Muscle layer of colon (tissue), 2 donors: ENCODE results near the gene MYO1H.

ENCODE experiments used
- H3K27ac ChIP-seq: one replicate; pipeline ENCODE4 v1.7.0; 2013; ENCODE audit warnings: low read depth, mild to moderate bottlenecking, low read length, moderate library complexity
- H3K27me3 ChIP-seq, 2 donors: one replicate each; pipeline ENCODE4 v1.7.0; 2013; ENCODE audit warnings: low read length in 2 of 2, mild to moderate bottlenecking in 2 of 2; ENCODE audit not compliant: insufficient read depth in 2 of 2, control insufficient read depth in 1 of 2
- H3K36me3 ChIP-seq: one replicate; pipeline ENCODE4 v1.7.0; 2013; ENCODE audit warnings: mild to moderate bottlenecking, low read length; ENCODE audit not compliant: insufficient read depth
- H3K4me1 ChIP-seq: one replicate; pipeline ENCODE4 v1.7.0; 2013; ENCODE audit warnings: mild to moderate bottlenecking, low read length; ENCODE audit not compliant: insufficient read depth
- H3K4me3 ChIP-seq, 2 donors: one replicate each; pipeline ENCODE4 v1.7.0; 2013; ENCODE audit warnings: low read length in 2 of 2, low read depth in 1 of 2, mild to moderate bottlenecking in 1 of 2, moderate library complexity in 1 of 2
- H3K9ac ChIP-seq: one replicate; pipeline ENCODE4 v1.7.0; 2013; ENCODE audit warnings: low read length
- H3K9me3 ChIP-seq: one replicate; pipeline ENCODE4 v1.7.0; 2013; ENCODE audit warnings: mild to moderate bottlenecking, low read length
- donor health status: abdominal sarcoma.
- donor health status: Adenocarcinoma of cecum.

MYO1H gene

GRCh38 chr12:109489016-109489954, 141.6 kb downstream of the MYO1H start:
- no peaks in the 10 kb centered on the region for H3K9me3 ChIP-seq
- H3K27me3 ChIP-seq: no peaks in the 10 kb centered on the region
- no peaks in the 10 kb centered on the region for H3K4me1 ChIP-seq
- no peak overlapping the region for H3K9ac ChIP-seq
- H3K36me3 ChIP-seq: peaks cover 85% of the 10 kb centered on the region
- no peak overlapping the region for H3K27ac ChIP-seq
- no peak overlapping the region for H3K4me3 ChIP-seq

DNA sequence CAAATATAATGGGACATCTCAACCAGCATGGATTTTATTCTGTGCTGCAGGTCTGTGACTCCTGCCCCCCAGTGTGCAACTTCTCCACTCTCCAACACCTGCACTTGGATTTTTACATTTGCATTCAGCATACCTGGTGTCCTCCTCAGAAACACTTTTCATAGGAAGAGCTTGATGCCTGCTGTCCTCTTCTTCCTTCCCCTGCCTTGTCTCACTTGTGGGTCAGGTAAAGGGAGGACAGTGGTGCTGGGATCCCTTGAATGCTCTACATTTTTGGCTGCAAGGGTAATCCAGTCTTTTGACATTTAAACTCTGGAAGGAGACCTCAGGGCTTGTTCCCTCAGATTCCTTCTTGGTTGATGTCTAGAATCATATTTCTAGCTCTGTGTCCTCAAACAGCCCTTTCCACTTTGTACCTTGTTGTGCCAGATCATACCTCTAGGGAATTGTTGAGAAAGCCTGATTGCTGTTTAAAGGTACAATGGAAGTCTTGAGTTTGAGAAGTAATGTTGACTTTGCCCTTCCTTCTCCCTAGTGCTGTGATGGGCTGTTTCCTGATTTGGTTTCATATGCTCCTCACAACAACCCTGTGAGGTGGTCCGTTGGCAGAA, 142.4 kb downstream of the MYO1H start:
- H3K9me3 ChIP-seq: no peaks in the 10 kb centered on the region
- no peaks in the 10 kb centered on the region for H3K27me3 ChIP-seq
- H3K27ac ChIP-seq: no peak overlapping the region
- peaks cover 82% of the 10 kb centered on the region for H3K36me3 ChIP-seq
- H3K4me1 ChIP-seq: no peaks in the 10 kb centered on the region
- H3K9ac ChIP-seq: no peak overlapping the region
- no peak overlapping the region for H3K4me3 ChIP-seq

GRCh38 chr12:109491671-109492070, 144.0 kb downstream of the MYO1H start:
- no peaks in the 10 kb centered on the region for H3K9me3 ChIP-seq
- no peak overlapping the region for H3K9ac ChIP-seq
- H3K27ac ChIP-seq: no peak overlapping the region
- no peaks in the 10 kb centered on the region for H3K4me1 ChIP-seq
- H3K4me3 ChIP-seq: no peak overlapping the region
- no peaks in the 10 kb centered on the region for H3K27me3 ChIP-seq
- peaks cover 74% of the 10 kb centered on the region for H3K36me3 ChIP-seq

DNA sequence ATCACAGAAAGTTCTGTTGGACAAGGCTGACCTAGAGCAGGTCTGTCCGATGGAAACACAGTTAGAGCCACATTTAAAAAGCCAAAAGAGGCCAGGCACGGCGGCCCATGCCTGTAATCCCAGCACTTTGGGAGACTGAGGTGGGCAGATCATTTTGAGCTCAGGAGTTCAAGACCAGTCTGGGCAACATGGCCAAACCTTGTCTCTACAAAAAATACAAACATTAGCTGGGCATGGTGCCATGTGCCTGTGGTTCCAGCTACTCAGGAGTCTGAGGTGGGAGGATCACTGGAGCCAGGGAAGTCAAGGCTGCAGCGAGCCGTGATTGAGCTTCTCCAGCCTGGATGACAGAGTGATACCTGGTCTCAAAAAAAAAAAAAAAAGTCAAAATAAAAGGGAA, 144.7 kb downstream of the MYO1H start:
- Histone ChIP-seq H3K9me3 (no peaks in the 10 kb centered on the region), H3K27ac (no peak overlapping the region), H3K36me3 (peaks cover 69% of the 10 kb centered on the region), H3K4me3 (no peak overlapping the region), H3K4me1 (no peaks in the 10 kb centered on the region), H3K9ac (no peak overlapping the region), H3K27me3 (no peaks in the 10 kb centered on the region)

DNA sequence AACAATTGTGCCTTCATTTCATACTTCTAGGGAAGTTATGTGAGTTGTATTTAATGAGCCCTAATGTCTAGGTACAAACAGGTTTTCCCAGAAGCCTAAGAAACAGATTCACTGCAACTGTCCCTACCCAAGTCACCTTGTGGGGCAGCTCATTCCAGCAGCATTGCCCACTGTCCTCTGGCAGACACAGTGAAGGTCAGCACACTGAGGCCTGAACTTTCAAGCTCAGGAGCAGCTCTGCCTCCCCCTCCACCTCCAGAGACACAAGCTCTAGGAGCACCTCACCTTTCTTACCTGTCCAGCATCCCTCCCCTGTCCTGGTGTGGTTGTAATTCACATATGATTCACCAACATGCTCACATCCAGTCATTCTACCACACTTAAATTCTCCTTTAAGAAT, 145.4 kb downstream of the MYO1H start:
- H3K36me3 ChIP-seq: peaks cover 69% of the 10 kb centered on the region
- no peak overlapping the region for H3K27ac ChIP-seq
- H3K27me3 ChIP-seq: no peaks in the 10 kb centered on the region
- no peaks in the 10 kb centered on the region for H3K9me3 ChIP-seq
- no peak overlapping the region for H3K9ac ChIP-seq
- H3K4me3 ChIP-seq: no peak overlapping the region
- no peaks in the 10 kb centered on the region for H3K4me1 ChIP-seq

DNA sequence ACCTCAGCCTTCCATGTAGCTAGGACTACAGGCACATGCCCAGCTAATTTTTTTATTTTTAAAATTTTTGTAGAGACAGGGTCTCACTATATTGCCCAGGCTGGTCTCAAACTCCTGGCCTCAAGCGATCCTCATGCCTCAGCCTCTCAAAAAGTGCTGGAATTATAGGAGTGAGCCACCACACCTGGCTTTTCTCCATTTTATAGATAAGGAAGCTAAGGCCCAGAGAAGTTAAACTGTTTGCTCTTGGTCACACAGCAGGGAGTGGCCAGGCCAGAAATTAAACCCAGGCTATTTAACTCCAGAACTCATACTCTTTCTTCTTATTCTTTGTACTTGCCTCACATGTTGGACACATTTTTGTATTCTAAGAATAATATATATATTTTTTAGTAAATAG, 146.2 kb downstream of the MYO1H start:
- Histone ChIP-seq H3K9me3 (no peaks in the 10 kb centered on the region), H3K4me3 (no peak overlapping the region), H3K9ac (no peak overlapping the region), H3K36me3 (peaks cover 69% of the 10 kb centered on the region), H3K4me1 (no peaks in the 10 kb centered on the region), H3K27ac (no peak overlapping the region), H3K27me3 (no peaks in the 10 kb centered on the region)

- H3K27me3 ChIP-seq: no peaks in the 10 kb centered on the region
- H3K9ac ChIP-seq: no peak overlapping the region
- H3K9me3 ChIP-seq: no peaks in the 10 kb centered on the region
- no peaks in the 10 kb centered on the region for H3K4me1 ChIP-seq
- no peak overlapping the region for H3K27ac ChIP-seq
- peaks cover 69% of the 10 kb centered on the region for H3K36me3 ChIP-seq
- H3K4me3 ChIP-seq: no peak overlapping the region
These were observed 146.7 kb downstream of the MYO1H start for GRCh38 chr12:109494348-109494881.

DNA sequence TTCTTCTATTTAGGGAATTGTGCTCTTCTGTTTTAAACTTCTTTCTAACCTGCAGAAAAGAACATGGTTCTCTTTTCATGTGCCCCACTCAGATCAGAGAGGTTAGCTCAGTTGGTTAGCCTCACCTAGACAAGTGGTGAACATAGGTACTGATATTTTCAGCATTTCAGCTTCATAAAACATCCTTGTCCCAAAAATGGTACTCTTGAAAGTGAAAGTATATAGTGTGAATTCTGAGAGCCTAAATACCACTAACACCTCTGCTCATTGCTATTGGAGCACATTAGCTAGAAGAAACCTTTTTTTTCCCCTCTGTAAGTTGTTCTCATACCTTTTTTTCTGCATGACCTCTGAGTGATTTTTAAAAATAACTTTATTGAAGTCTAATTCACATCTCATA, 147.3 kb downstream of the MYO1H start:
- Histone ChIP-seq H3K9me3 (no peaks in the 10 kb centered on the region), H3K9ac (no peak overlapping the region), H3K4me3 (no peak overlapping the region), H3K4me1 (no peaks in the 10 kb centered on the region), H3K36me3 (peaks cover 66% of the 10 kb centered on the region), H3K27me3 (no peaks in the 10 kb centered on the region), H3K27ac (no peak overlapping the region)

DNA sequence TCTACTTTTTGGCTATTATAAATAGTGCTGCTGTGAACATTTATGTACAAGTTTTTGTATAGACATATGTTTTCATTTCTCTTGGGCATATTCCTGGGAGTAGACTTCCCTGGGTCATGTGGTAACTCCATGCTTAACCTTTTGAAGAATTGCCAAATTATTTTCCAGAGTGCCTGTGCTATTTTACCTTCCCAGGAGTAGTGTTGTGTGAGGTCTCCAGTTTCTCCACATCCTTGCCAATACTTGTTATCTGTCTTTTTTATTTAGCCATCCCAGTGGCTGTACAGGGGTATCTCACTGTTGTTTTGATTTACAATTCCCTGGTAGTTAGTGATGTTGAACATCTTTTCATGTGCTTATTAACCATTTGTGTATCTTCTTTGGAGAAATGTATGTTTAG, 148.6 kb downstream of the MYO1H start:
- Histone ChIP-seq H3K36me3 (peaks cover 66% of the 10 kb centered on the region), H3K27ac (no peak overlapping the region), H3K9me3 (no peaks in the 10 kb centered on the region), H3K4me3 (no peak overlapping the region), H3K27me3 (no peaks in the 10 kb centered on the region), H3K9ac (no peak overlapping the region), H3K4me1 (no peaks in the 10 kb centered on the region)

- Histone ChIP-seq H3K9me3 (no peaks in the 10 kb centered on the region), H3K9ac (no peak overlapping the region), H3K27ac (no peak overlapping the region), H3K4me1 (no peaks in the 10 kb centered on the region), H3K4me3 (no peak overlapping the region), H3K27me3 (no peaks in the 10 kb centered on the region), H3K36me3 (peaks cover 72% of the 10 kb centered on the region)
These were observed 150.0 kb downstream of the MYO1H start for GRCh38 chr12:109497675-109498074.
